GM18873 (cell line): Measurements from ENCODE around the gene LIPN.

Experiments used
- ATAC-seq: cut with Tn5 transposase; IDR thresholded peaks from one replicate; pipeline ENCODE4 v1.9.1; 2021; ENCODE audit warnings: mild to moderate bottlenecking, moderate library complexity, moderate number of reproducible peaks; ENCODE audit not compliant: unreplicated experiment, low FRiP score

LIPN gene

DNA sequence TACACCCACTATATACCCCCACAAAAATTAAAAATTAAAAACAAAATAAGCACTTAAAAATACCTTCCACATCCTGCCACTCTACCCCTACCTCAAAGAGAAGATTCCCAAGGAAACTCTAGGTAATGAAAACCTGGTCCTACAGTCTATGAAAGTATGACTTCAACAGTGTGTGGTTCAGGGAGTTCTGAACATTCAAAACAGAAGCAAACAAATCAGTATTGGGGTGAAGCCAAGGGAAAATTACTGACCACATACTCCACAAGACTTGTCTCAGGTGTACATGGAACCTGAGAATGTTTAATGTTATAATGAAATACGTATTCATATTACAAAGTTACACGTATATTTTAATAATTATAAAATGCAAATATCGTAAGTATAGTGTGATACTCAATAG, 22.4 kb downstream of the LIPN start:
- ATAC-seq, result no peak

- ATAC-seq, result no peak
Observed at GRCh38 chr10:88783724-88784123, 23.9 kb downstream of the LIPN start.

- no peak for ATAC-seq
Observed at GRCh38 chr10:88786032-88786770, 26.4 kb downstream of the LIPN start.

DNA sequence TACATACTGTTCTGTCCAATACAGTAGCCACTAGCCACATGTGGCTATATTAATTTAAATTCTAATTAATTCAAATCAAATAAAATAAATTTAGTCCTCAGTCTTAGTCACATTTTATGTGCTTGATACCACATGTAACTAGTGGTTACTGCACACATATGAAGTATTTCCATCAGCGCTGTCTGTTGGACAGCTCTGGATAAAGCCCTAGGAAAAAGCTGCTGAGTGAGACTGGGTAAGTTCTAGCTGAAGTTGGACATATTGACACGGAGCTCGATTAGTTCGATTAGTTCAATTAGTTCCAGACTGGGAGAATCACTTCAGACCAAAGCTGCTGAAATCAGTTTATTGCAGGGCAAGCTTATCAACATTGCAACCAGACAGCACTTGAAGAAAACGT, 27.6 kb downstream of the LIPN start:
- ATAC-seq, result no peak

GRCh38 chr10:88788924-88789323, 29.1 kb downstream of the LIPN start:
- ATAC-seq, result no peak

DNA sequence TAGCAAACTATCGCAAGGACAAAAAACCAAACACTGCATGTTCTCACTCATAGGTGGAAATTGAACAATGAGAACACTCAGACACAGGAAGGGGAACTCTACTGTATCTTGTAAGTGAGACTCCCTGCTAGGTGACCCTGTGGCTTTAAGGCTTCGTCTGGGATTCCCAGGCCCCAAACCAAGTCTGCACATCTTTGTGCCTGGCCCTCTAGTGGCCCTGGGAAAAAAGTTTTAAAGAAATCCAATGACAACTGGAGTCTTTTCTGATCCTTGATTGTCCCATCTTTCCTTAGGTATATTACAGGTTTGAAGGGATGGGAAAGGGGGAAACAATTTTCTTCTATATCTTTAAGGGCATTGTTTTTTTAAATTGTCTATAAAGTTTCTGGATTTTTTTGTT, 32.1 kb downstream of the LIPN start:
- no peak for ATAC-seq

- ATAC-seq, result no peak
Observed at GRCh38 chr10:88792661-88793060, 32.8 kb downstream of the LIPN start.

DNA sequence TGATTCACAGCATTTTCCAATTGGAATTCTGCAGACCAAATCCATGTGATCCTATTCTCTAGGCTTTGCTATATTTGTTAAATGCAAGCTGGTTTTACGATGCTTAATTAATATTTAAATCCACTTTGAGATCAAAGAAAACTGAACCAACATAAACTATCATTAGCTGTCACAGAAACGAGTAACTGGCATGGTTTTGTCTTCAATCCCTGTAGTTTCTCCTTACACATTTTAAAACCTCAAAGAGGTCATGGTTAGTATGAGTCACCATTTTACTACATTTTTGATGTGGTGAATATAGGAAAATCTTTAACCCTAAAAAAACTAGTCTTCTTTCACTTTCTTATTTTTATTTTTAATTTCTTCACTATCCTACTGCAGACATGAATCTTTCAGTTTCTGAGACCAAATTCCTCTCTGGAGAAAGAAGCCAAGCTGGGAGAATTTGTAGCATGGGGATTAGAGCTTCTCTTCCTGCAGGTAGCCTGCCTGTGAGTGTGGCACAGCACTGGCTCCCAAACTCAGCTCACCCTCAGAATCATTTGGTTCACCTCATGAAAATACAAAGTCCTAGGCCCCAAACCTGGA, 34.0 kb downstream of the LIPN start:
- ATAC-seq, result no peak

DNA sequence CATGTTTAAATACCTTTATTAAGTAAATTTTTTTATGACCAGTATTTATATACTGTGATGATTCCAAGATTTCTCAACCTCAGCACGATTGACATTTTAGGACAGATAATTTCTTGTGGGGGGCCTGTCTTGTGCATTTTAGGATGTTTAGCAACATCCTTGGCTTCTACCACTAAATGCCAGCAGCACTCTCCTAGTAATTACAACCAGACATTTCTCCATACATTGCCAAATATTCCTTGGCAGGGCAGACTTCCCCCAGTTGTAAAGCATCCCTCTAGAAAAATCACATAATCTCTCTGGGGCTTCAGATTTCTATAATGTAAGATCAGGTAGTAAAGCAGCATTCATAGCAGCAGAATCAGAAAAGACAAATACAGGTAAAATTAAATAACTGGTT, 34.9 kb downstream of the LIPN start:
- ATAC-seq, result no peak

DNA sequence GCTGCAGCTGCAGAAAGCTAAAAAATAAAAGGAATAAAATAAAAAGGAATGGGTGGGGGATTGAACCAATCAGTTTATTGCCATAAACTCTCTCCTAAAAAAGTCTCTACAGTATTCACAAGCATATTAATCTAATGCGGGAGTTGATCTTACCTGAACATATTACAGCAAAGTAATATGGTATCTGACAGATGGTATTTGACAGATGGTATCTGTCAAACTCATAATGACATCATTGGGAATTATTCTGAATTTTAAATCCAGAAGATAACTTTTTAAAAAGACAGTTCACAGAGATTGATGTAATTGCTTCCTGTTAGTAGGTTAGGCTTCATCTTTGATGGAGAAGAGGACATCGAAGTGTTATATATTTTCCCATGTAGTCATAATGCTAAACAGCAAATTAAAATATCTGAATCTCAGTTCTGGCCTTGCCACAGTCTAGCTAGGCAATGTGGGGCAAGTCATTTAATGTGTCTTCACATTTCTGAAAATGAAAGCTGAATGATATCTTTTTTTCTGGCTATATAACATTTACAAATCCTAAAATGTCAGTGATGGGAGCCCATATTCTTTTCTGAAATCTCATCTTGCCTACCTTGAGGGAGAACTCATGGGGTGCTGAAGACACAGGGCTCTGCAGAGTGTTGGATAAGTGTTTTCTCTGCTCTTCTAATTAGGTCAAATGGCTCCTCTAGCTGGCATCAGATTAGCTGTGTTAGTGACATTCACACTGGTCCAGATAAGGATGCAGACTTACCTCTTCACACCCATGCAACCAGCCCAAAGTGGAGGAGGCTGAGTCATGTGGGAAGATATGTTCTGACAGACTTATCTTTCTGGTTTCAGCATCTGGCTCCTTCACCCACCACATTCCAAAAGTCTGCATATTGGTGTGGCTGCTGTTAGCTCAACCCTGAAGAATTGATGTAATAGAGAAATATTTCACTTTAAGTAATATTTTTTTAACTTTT, 40.6 kb downstream of the LIPN start:
- ATAC-seq, result no peak

DNA sequence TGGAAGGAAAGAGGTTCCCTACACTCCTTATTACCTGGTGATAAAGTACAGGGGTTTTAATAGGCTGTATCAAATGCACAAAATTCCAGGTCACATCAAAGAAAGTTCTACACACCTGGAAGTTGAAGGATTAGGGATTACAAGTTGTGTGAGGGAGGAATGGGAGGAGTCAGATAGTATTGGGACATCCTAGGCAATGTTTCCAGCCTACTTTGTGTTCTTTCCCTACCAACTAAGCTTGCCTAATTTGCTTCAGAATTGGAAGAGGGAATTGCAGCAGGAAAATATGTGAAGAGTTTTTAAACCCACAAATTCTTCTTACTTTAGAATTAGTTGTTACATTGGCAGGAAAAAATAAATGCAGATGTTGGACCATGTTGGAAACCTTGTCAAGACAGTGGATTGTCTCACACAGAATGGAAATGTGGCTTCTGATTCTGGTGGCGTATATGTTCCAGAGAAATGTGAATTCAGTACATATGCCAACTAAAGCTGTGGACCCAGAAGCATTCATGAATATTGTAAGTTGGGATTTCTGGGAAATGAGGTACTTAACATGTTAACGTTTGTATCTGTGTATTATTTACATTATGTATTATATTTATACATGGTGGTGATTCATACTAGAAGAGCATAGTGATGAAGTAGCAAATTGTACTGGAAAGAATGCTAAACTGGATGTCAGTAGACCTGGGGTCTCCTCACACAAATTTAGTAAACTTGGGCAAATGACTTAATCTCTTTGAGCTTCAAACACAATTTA, 42.9 kb downstream of the LIPN start, which contains the start of gene LIPM:
Gene LIPM (plus strand): TSS at position 208 of the 763 bp plus-strand sequence. CDS start 167 bp downstream, at position 375.
- no peak for ATAC-seq

GRCh38 chr10:88803641-88804040, 43.8 kb downstream of the LIPN start:
- no peak for ATAC-seq

GRCh38 chr10:88804083-88804812, 44.4 kb downstream of the LIPN start:
- ATAC-seq, result no peak

- no peak for ATAC-seq
Observed at GRCh38 chr10:88805361-88805760, 45.5 kb downstream of the LIPN start.

DNA sequence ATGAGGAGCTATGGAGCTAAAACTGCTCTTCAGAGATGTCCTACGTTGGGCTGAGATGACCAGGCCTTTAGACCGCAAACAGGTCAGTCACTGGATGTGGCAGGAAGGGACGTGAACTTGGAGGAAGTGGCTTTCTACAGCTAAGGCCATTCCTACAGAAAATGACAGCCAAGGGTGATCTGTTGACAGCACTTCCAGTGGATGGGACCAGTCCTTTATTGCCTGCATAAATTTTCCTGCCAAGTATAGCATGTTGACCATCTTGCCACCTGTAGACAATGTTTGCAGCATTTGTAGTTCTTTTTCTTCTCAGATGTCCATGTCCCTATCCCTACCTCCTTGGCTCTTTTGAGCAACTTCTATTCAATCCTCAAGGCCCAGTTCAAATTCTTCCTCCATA, 46.1 kb downstream of the LIPN start:
- no peak for ATAC-seq

- ATAC-seq, result no peak
Observed at GRCh38 chr10:88809621-88810020, 49.8 kb downstream of the LIPN start.

- no peak for ATAC-seq
Observed at GRCh38 chr10:88810196-88810961, 50.6 kb downstream of the LIPN start.

DNA sequence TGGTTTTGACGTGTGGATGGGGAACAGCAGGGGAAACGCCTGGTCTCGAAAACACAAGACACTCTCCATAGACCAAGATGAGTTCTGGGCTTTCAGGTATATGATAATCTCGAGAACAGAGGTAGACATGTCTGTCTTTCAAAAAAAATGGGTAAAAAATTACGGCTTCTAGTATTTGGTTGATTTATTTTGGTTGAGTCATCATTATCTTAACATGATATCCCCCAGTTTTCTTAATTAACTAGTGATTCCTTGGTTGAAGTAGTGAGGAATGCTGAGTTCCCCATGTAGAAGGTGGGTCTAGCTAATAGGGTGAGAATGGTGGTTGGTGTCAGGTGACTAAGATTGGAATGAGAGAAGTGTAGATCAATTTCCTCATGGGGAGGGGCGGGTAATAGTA, 53.4 kb downstream of the LIPN start:
- ATAC-seq, result no peak

DNA sequence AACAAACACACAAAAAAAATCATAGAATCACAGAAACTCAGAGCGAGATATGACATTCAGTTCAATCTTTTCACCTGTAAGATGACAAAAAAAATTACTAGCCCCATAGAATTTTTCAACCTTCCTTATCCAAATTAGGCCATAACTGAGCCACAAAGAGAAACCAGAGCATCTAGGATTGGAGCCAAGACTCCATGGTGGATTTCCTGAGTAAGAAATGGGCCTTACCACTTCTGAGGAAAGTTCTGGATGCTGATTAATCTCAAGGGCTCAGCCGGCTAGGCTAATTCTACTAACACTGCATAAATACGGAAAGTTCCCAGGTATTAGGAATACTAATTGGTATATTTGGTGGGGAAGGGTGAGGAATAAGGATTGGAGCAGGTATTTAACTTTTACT, 59.5 kb downstream of the LIPN start:
- ATAC-seq, result no peak
